Activated naive CD8-positive, alpha-beta T cell treated with anti-CD3 and anti-CD28 coated beads, Interleukin-2, amount 50 U/mL, for 24 hours (primary cell): Measurements from ENCODE around the gene ABCF3.
A peak's percentile ranks its signal among the peaks of the same experiment; 100 is the strongest.

Experiments used
- ATAC-seq: fragments of 150-1000 bp; cut with Tn5 transposase; one replicate; pipeline ENCODE4 v1.10.0; 2021
- DNase-seq: peaks from one replicate; pipeline ENCODE4 v3.0.0; 2021
- H3K27ac Mint-ChIP-seq: one replicate; pipeline ENCODE4 v1.8.0; 2021; ENCODE audit warnings: mild to moderate bottlenecking, mixed read lengths
- H3K27me3 Mint-ChIP-seq: one replicate; pipeline ENCODE4 v1.8.0; 2021; ENCODE audit warnings: mixed read lengths
- H3K36me3 Mint-ChIP-seq: one replicate; pipeline ENCODE4 v1.8.0; 2021; ENCODE audit warnings: low read depth, mixed read lengths
- H3K4me1 Mint-ChIP-seq: one replicate; pipeline ENCODE4 v1.8.0; 2021; ENCODE audit warnings: mixed read lengths
- H3K4me3 Mint-ChIP-seq: one replicate; pipeline ENCODE4 v1.8.0; 2021; ENCODE audit warnings: mild to moderate bottlenecking, moderate library complexity, mixed read lengths
- H3K9me3 Mint-ChIP-seq: one replicate; pipeline ENCODE4 v1.8.0; 2021; ENCODE audit warnings: mixed read lengths

Gene ABCF3

DNA sequence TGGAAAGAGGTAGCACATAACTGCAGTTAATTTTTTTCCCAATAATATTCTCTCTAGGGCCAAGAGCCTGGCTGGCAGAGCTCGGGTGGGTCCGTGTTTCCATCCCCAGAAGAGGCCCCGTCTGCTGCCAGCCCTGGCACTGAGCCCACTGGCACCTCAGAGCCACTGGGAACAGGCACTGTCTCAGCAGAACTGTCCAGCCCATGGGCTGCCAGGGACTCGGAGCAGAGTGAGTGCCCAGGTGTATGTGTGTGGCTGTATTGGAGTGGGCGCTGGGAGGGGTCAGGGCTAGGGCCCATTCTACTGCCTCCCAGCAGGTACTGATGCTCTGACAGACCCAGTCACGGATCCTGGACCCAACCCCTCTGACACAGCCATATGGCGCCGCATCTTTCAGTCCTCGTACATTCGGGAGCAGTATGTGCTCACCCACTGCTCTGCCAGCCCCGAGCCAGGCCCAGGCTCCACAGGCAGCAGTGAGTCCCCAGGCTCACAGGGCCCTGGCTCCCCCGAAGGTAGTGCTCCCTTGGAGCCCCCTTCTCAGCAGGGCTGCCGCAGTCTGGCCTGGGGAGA is 52.3 kb downstream of the ABCF3 start:
- no peaks in the 10 kb centered on the region for H3K9me3 Mint-ChIP-seq
- no peaks in the 10 kb centered on the region for H3K4me1 Mint-ChIP-seq
- no peak for ATAC-seq
- peaks cover 8% of the 10 kb centered on the region for H3K36me3 Mint-ChIP-seq
- no peak overlapping the region for H3K4me3 Mint-ChIP-seq
- H3K27ac Mint-ChIP-seq, result no peak overlapping the region
- H3K27me3 Mint-ChIP-seq, result peaks cover 2% of the 10 kb centered on the region
- DNase-seq, result no peak

DNA sequence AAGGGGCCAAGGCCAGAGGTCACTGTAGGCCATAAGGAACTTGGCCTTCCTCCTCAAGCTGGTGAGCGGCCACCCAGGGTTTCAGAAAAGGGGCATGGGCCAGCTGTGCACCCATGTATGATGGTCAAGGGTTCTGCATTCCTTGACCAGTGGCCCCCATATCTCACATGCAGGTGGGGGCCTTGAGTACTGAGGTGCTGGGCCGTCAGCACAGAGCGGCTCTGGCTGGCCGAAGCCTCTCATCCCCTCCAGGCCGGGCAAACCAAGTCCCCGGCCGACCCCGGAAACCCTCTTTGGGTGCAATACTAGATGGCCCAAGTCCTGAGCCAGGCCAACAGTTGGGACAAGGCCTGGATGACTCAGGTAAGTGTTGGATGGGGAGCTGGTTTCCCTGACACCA is 53.2 kb downstream of the ABCF3 start:
- no peaks in the 10 kb centered on the region for H3K27me3 Mint-ChIP-seq
- no peak overlapping the region for H3K27ac Mint-ChIP-seq
- no peak overlapping the region for H3K4me3 Mint-ChIP-seq
- H3K9me3 Mint-ChIP-seq, result no peaks in the 10 kb centered on the region
- DNase-seq, result no peak
- peaks cover 8% of the 10 kb centered on the region for H3K36me3 Mint-ChIP-seq
- H3K4me1 Mint-ChIP-seq, result no peaks in the 10 kb centered on the region
- no peak for ATAC-seq

DNA sequence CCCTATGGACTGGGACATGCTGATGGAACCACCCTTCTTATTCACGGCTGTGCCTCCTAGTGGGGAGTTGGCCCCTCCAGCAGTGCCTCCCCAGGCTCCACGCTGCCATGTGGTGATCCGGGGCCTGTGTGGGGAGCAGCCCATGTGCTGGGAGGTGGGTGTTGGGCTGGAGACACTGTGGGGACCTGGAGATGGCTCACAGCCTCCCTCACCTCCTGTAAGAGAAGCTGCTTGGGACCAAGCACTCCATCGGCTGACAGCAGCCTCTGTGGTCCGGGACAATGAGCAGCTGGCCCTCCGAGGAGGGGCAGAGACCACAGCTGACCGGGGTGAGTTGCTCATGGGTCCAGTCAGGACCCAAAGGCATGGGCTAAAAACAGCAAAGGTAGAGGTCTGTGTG is 53.7 kb downstream of the ABCF3 start:
- H3K4me1 Mint-ChIP-seq, result no peaks in the 10 kb centered on the region
- no peak overlapping the region for H3K4me3 Mint-ChIP-seq
- ATAC-seq (no peak), DNase-seq (no peak)
- H3K36me3 Mint-ChIP-seq, result peaks cover 12% of the 10 kb centered on the region
- no peaks in the 10 kb centered on the region for H3K9me3 Mint-ChIP-seq
- H3K27ac Mint-ChIP-seq, result no peak overlapping the region
- H3K27me3 Mint-ChIP-seq, result no peaks in the 10 kb centered on the region

DNA sequence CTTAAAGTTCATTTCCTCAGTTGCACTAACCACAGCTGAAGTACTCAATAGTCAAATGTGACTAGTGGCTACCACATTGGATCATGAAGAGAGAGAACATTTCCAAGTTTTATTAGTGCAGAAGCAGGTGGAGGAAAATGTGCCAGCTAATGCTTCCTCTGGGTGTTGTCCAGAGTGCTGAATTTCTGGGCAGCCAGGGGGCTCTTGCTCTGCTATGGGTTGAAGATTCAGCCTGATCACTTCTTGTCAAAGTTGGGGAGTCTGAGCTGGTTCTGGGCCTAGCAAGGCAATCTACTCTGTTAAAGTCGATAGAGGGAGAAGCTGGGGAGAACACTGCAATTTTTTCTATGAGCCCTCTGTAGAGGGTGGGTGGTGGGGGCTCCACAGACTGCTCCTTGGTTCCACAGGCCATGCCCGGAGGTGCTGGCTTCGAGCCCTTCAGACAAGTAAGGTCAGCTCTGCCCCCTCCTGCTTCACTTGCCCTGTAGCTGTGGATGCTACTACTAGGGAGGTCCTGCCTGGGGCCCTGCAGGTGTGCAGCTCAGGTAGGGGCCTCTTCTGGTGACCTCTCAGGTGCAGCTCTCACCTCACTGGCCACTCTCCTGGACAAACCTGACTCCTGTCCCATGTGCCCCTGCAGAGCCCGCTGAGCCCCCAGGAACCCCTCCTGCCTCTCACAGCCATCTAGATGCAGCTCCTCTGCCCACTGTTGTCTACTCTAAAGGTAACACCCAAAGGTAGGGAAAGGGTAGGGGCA is 54.6 kb downstream of the ABCF3 start:
- Mint-ChIP-seq H3K27me3 (no peaks in the 10 kb centered on the region), H3K4me3 (no peak overlapping the region), H3K9me3 (no peaks in the 10 kb centered on the region), H3K27ac (no peak overlapping the region), H3K4me1 (no peaks in the 10 kb centered on the region), H3K36me3 (peaks cover 19% of the 10 kb centered on the region)
- ATAC-seq (no peak), DNase-seq (no peak)

DNA sequence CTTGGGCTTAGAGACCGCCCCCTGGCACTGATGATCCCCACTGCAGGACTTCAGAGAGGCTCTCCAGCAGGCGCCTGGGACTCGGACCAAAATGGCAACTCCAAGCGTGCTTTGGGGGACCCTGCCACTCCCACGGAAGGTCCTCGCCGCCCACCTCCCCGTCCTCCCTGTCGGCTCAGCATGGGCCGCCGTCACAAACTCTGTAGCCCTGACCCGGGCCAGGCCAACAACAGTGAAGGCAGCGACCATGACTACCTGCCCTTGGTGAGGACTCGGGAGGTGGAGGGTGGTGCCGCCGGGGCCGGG is 55.1 kb downstream of the ABCF3 start:
- H3K36me3 Mint-ChIP-seq, result peaks cover 24% of the 10 kb centered on the region
- H3K4me1 Mint-ChIP-seq, result no peaks in the 10 kb centered on the region
- H3K9me3 Mint-ChIP-seq, result no peaks in the 10 kb centered on the region
- no peaks in the 10 kb centered on the region for H3K27me3 Mint-ChIP-seq
- no peak overlapping the region for H3K27ac Mint-ChIP-seq
- no peak overlapping the region for H3K4me3 Mint-ChIP-seq
- ATAC-seq (peak; percentile 3), DNase-seq (no peak)

DNA sequence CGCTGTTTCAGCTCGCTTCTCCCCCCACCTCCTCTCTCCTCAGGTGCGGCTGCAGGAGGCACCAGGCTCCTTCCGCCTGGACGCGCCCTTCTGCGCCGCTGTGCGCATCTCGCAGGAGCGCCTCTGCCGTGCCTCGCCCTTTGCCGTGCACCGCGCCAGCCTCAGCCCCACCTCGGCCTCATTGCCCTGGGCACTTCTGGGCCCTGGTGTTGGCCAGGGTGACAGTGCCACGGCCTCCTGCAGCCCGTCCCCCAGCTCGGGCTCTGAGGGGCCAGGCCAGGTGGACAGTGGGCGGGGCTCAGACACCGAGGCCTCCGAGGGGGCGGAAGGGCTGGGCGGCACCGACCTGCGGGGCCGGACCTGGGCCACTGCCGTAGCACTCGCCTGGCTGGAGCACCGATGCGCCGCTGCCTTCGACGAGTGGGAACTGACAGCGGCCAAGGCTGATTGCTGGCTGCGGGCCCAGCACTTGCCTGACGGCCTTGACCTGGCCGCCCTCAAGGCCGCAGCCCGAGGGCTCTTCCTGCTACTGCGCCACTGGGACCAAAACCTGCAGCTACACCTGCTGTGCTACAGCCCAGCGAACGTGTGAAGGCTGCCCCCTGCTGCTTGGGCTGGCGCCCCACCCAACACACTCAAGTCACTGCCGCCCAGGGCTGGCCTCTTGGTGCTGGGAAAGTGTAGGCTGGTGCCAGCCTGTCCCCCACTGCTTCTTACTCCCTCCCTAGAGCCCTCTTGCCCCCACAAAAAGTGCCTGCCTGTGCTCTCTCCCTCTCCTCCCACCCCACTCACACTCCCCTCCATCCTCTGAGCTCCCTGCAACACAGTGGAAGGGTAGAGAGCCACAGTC is 55.7 kb downstream of the ABCF3 start:
- Mint-ChIP-seq H3K4me3 (no peak overlapping the region), H3K27ac (no peak overlapping the region)

DNA sequence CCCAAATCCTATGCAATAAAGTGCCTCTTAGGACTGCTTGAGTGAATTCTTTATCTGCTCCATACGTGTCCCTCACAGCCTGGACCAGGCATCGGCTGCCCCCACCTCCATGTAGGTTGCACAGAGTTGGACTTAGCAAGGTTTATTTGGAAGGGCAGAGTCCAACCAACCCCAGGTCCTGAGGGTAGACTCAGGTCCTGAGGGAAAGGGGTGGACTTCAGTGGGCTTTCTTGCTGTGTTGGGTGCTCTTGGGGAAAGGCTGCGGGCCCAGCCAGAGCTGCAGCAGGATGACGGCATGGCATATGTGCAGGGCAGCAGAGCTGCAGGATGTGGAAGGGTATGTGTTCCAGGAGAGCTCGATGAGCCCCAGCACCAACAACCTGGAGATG is 56.3 kb downstream of the ABCF3 start:
- Mint-ChIP-seq H3K27me3 (no peaks in the 10 kb centered on the region), H3K36me3 (peaks cover 25% of the 10 kb centered on the region), H3K27ac (no peak overlapping the region), H3K9me3 (no peaks in the 10 kb centered on the region), H3K4me1 (peaks cover 5% of the 10 kb centered on the region), H3K4me3 (no peak overlapping the region)
- no peak for DNase-seq
- no peak for ATAC-seq

More for the DNA sequence above, 55.7 kb downstream of the ABCF3 start:
- DNase-seq, result no peak
- peaks cover 25% of the 10 kb centered on the region for H3K36me3 Mint-ChIP-seq
- no peaks in the 10 kb centered on the region for H3K27me3 Mint-ChIP-seq
- H3K4me1 Mint-ChIP-seq, result peaks cover under 1% of the 10 kb centered on the region
- no peaks in the 10 kb centered on the region for H3K9me3 Mint-ChIP-seq
- ATAC-seq, result peak; percentile 38
